ENCODE data around the gene TFB1M. TPM values are rescaled to one million over a fixed set of nuclear protein-coding genes. Genes with fewer than 3 reads are reported as not detected.
"Not testable (repeated sequence)": the region's sequence is repeated elsewhere in the genome, so short reads cannot be mapped to it uniquely, and the experiment has no call there.

Gene TFB1M
- total RNA-seq, 1 donor from 2014 or later = 16.8 TPM

DNA sequence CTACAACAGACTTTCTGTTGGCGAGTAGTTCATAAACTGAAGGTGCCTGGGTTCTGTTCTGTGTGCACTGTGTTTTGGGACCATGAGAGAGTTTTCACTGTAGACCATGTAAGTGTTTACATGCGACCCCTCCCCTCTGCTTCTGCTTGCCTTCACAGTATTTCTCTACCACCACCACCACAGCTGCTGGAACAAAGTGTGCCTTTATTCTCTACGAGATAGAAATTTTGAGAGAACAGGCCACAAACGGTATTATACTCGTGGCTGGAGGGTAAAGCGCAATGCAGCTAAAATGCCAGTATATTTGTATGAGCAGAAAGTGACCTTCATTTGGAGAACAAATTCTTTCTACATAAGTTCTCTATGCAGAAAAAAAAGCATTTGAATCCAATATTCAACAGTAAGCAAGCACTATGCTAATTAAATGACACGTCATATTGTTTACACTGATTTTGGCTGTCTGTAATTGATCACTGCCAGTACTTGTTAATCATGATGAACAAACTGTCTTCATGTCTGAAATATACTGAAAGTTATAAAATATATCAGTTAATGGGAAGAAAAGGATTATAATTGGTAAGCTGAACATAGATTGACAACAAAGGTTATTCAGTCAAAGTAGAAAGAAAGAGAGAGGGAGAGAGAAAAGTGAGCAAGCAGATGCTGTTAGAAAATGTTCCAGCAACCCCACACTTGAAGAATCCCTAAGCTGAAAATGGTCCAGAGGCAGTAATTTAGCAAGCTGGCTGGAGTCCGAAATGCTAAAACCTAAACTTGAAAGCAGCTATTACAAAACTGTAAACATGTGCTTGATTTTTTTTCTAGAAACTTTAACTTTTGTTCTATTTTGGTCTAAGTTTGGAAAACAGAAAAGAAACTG lies 41.7 kb downstream of the TFB1M start:
- intact Hi-C loops (cut with micrococcal nuclease) = no loop called here
- no peak for DNase-seq
- no peak for ATAC-seq

- DNase-seq = no peak
- intact Hi-C loops (cut with micrococcal nuclease) = no loop called here
- ATAC-seq = no peak
Observed at GRCh38 chr6:155271145-155271544, 43.1 kb downstream of the TFB1M start.

DNA sequence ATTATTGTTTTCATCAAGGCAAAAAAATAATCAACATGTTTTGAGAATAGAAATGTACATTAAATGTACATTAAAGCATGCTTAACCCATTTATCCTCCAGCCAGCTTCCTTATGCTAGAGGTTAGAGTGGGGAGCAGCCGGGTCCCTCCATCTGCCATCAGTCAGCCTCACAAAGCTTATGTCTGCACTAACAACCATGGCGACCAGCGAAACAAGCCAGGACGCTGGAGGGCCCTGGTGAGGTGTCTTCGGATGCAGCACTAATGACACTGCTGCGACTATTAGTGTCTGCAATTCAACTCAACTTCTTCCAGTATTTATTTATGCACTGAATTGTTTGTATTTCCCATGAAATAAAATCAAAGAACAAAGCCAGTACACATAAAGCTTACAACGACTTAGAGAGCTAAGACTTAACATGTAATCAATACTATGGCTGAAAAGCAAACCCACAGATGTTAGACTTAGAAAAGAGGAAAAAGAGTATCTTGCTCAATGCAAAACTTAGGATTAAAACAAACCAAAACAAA lies 43.7 kb downstream of the TFB1M start:
- intact Hi-C loops (cut with micrococcal nuclease) = no loop called here
- no peak for DNase-seq
- ATAC-seq = no peak

DNA sequence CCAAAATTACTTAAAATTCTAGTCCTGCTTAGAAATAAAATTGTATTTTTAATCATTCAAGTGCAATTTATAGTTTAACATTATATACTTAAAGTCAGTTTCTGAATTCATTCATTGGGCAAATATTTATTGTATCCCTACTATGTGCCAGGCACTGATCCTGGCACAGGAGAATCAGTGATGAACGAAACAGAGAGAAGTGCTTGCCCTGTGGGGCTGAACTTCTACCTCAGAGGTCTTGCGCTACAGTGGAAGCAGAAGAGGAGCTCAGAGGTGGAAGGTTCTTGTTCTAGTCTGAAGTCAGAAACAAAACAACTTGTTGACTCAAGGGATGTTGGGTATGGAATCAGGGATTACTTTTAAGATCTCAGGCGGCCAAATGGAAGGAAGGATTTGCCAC lies 44.5 kb downstream of the TFB1M start:
- intact Hi-C loops (cut with micrococcal nuclease) = no loop called here
- no peak for ATAC-seq
- DNase-seq = no peak

- intact Hi-C loops (cut with micrococcal nuclease); DNase-seq: not testable (repeated sequence)
- peak; percentile 48 for ATAC-seq
Observed at GRCh38 chr6:155268088-155268867, 46.0 kb downstream of the TFB1M start.

DNA sequence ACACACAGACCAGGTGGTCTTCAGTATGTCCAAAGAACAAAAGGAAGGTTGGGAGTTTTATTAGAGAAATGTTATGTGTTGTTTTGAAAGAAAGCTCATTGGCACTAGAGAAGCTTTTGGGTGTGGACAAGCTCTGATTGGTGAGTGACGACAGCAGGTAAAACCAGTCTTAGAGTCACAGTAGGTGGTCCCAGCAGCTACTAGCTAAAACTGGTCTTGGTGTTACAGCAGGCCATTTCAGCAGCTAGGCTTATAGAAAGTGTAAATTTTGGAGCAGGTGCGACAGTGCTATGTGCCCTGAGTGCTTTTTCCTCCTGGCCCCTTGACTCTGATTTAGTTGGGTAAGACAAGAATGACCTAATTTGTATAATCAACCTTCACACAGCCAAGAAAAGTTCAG lies 46.9 kb downstream of the TFB1M start:
- intact Hi-C loops (cut with micrococcal nuclease) = no loop called here
- no peak for DNase-seq

DNA sequence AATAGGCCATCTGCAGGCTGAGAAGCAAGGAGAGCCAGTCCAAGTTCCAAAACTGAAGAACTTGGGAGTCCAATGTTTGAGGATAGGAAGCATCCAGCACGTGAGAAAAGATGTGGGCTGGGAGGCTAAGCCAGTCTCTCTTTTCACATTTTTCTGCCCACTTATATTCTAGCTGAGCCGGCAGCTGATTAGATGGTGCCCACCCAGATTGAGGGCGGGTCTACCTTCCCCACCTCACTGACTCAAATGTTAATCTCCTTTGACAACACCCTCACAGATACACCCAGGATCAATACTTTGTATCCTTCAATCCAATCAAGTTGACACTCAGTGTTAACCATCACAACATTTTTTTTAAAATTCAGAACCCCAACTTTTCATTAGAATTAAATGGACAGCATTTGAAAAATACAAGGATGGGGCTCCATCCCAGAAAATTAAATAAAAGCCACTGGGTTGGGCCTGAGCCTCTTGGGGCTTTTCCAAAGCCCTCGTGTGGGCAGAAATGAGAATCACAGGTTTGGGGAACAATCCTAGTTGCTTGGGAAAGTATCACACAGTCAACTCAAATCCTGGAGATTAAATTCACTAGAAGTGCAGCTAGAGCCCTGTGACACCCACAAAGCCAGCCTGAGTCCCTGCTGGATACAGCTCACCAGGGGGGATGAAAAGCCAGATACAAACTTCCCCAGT lies 48.3 kb downstream of the TFB1M start:
- intact Hi-C loops (cut with micrococcal nuclease) = no loop called here
- DNase-seq = no peak

More for the DNA sequence above, 46.9 kb downstream of the TFB1M start:
- no peak for ATAC-seq

GRCh38 chr6:155264693-155265320 lies 49.5 kb downstream of the TFB1M start:
- ATAC-seq (no peak), DNase-seq (peak; percentile 32)
- intact Hi-C loops (cut with micrococcal nuclease) = no loop called here

More for the DNA sequence above, 48.3 kb downstream of the TFB1M start:
- no peak for ATAC-seq

- no peak for DNase-seq
- intact Hi-C loops (cut with micrococcal nuclease) = no loop called here
- ATAC-seq = peak; percentile 66
Observed at GRCh38 chr6:155263373-155264063, 50.8 kb downstream of the TFB1M start, which contains the start of gene CLDN20. Gene CLDN20 (plus strand): TSS chr6:155264013. CDS start chr6:155275720, 11,707 bp downstream.

GRCh38 chr6:155262655-155263054 lies 51.6 kb downstream of the TFB1M start:
- no peak for DNase-seq
- intact Hi-C loops (cut with micrococcal nuclease) = no loop called here
- ATAC-seq = no peak

- intact Hi-C loops (cut with micrococcal nuclease) = no loop called here
- DNase-seq (no peak), ATAC-seq (no peak)
Observed at GRCh38 chr6:155261111-155261900, 53.0 kb downstream of the TFB1M start.

DNA sequence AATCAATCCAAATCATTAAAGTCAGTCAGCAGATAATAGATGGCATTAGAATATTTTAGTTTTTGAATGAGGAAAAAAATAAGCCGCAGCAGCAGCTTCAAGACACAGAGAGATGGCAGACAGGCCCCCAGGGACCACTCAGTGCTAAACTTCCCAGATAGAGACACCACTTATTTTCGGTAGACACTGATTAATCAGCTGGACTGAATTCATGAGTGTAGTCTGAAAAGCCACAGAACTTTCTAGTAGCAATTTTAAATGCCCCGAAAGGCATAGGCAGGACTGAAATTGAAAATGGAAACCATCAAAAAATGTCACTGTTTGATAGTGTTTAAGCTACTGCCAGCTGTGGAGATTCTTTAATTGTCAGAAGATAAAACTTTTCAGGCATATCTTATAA lies 53.6 kb downstream of the TFB1M start:
- intact Hi-C loops (cut with micrococcal nuclease) = no loop called here

GRCh38 chr6:155259897-155260296 lies 54.4 kb downstream of the TFB1M start:
- DNase-seq = no peak
- no peak for ATAC-seq
- intact Hi-C loops (cut with micrococcal nuclease) = no loop called here

More for the DNA sequence above, 53.6 kb downstream of the TFB1M start:
- ATAC-seq (no peak), DNase-seq (no peak)

GRCh38 chr6:155259204-155259603 lies 55.1 kb downstream of the TFB1M start:
- no peak for DNase-seq
- intact Hi-C loops (cut with micrococcal nuclease) = no loop called here
- no peak for ATAC-seq

DNA sequence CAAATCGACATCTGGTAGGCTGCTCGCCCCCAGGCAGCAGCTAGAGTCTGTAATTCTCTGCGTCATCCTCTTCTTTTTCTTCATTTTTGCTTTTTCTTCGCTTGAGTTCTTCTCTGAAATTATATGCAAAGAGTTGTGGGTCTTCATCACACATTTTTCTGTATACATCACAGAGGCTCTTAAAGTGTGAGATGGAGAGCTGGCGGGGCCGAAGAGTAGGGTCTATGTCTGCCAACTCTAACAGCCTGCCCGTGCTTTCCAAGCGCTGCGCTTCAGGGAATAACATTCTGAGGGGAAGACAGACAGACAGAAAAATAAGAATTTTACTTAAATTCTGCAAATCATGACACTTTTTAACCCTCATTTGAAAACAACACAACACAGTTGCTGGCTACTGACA lies 56.5 kb downstream of the TFB1M start:
- ATAC-seq = no peak
- DNase-seq = no peak
- intact Hi-C loops (cut with micrococcal nuclease) = no loop called here

DNA sequence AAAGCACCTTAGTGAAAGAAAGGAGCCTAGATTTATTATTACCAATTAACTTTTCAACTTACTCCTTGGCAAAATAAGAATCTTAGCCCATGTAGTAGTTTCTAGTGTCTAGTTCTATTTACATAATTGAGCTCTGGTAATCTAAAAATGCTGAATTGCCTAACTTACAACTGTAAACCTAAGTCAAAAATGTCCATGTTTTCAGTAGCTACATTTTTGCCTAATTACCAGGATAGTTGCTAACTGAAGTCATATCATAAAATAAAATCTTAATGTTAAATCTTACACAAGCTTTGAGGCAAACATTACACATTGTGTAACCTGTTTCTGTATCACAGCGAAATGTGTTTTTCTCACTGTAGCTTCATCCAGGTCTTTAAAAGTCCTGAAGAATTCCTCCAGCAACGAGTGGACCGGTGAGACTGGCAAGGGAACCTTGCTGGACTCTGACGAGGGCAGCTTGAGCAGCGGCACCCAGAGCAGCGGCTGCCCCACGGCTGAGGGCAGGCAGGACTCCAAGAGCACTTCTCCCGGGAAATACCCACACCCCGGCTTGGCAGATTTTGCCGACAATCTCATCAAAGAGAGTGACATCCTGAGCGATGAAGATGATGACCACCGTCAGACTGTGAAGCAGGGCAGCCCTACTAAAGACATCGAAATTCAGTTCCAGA lies 58.0 kb downstream of the TFB1M start:
- DNase-seq = no peak
- intact Hi-C loops (cut with micrococcal nuclease) = no loop called here
- peak; percentile 52 for ATAC-seq

- intact Hi-C loops (cut with micrococcal nuclease) = no loop called here
- ATAC-seq (peak; percentile 24), DNase-seq (peak; percentile 40)
Observed at GRCh38 chr6:155254139-155254538, 60.1 kb downstream of the TFB1M start.
